ENCODE results near the gene LRRC28.

DNA sequence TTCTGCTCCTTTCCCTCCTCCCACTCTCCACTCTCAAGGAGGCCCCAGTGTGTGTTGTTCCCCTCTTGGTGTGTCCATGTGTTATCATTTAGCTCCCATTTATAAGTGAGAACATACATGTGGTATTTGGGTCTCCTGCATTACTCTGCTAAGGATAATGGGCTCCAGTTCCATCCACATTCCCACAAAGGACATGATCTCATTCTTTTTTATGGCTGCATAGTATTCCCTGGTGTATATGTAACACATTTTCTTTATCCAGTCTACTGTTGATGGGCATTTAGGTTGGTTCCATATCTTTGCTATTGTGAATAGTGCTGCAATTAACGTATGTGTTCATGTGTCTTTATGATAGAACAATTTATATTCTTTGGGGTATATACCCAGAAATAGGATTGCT, 170.5 kb downstream of the LRRC28 start:
- TF ChIP-seq POLR2AphosphoS5 (IDR thresholded peaks at IDR 0.05): no peak
- TF ChIP-seq, protein P1, sequence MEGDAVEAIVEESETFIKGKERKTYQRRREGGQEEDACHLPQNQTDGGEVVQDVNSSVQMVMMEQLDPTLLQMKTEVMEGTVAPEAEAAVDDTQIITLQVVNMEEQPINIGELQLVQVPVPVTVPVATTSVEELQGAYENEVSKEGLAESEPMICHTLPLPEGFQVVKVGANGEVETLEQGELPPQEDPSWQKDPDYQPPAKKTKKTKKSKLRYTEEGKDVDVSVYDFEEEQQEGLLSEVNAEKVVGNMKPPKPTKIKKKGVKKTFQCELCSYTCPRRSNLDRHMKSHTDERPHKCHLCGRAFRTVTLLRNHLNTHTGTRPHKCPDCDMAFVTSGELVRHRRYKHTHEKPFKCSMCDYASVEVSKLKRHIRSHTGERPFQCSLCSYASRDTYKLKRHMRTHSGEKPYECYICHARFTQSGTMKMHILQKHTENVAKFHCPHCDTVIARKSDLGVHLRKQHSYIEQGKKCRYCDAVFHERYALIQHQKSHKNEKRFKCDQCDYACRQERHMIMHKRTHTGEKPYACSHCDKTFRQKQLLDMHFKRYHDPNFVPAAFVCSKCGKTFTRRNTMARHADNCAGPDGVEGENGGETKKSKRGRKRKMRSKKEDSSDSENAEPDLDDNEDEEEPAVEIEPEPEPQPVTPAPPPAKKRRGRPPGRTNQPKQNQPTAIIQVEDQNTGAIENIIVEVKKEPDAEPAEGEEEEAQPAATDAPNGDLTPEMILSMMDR (IDR thresholded peaks at IDR 0.05): no peak
- TF ChIP-seq POLR2A (IDR thresholded peaks at IDR 0.05): no peak
- TF ChIP-seq EP300 (IDR thresholded peaks at IDR 0.05): no peak

Data from upper lobe of left lung (tissue), 4 donors.